H9 (cell line): ENCODE measurements around the gene MYOM1. TPM values are rescaled to one million over a fixed set of nuclear protein-coding genes. Genes with fewer than 3 reads are reported as not detected.

Experiments
- DNase-seq: peaks from one replicate; pipeline ENCODE4 v3.0.0-alpha.2; 2017
- H2AFZ ChIP-seq: one replicate; pipeline ENCODE4 v1.6.1; 2013; ENCODE audit warnings: mild to moderate bottlenecking, low read length, control low read depth, moderate library complexity
- H2AK5ac ChIP-seq: 2 replicates; pipeline ENCODE4 v1.6.1; 2013; ENCODE audit warnings: low read length, control low read depth, mixed read lengths; ENCODE audit not compliant: insufficient read length
- H2BK120ac ChIP-seq: one replicate; pipeline ENCODE4 v1.6.1; 2013; ENCODE audit warnings: low read depth, mild to moderate bottlenecking, low read length, control low read depth, inconsistent platforms; ENCODE audit not compliant: poor library complexity, severe bottlenecking
- H2BK12ac ChIP-seq: 2 replicates; pipeline ENCODE4 v1.6.1; 2013; ENCODE audit warnings: low read length, control low read depth, mixed read lengths, low read depth; ENCODE audit not compliant: insufficient read length
- H2BK15ac ChIP-seq: 2 replicates; pipeline ENCODE4 v1.6.1; 2013; ENCODE audit warnings: low read depth, low read length, control low read depth
- H2BK20ac ChIP-seq: one replicate; pipeline ENCODE4 v1.6.1; 2013; ENCODE audit warnings: low read depth, mild to moderate bottlenecking, low read length, control low read depth, inconsistent platforms; ENCODE audit not compliant: poor library complexity, severe bottlenecking
- H2BK5ac ChIP-seq: 2 replicates; pipeline ENCODE4 v1.6.1; 2013; ENCODE audit warnings: low read length, control low read depth, mixed read lengths; ENCODE audit not compliant: insufficient read length
- H3K14ac ChIP-seq: 2 replicates; pipeline ENCODE4 v1.6.1; 2013; ENCODE audit warnings: low read length, control low read depth; ENCODE audit not compliant: insufficient read depth
- H3K18ac ChIP-seq: 2 replicates; pipeline ENCODE4 v1.6.1; 2013; ENCODE audit warnings: low read depth, mild to moderate bottlenecking, mixed read lengths, low read length, control low read depth; ENCODE audit not compliant: insufficient read length
- H3K23ac ChIP-seq: 2 replicates; pipeline ENCODE4 v1.6.1; 2013; ENCODE audit warnings: low read length, control low read depth, mixed read lengths, low read depth; ENCODE audit not compliant: insufficient read length
- H3K23me2 ChIP-seq: 2 replicates; pipeline ENCODE4 v1.6.1; 2013; ENCODE audit warnings: low read depth, mild to moderate bottlenecking, mixed read lengths, low read length, control low read depth; ENCODE audit not compliant: insufficient read length, poor library complexity, severe bottlenecking
- H3K27ac ChIP-seq: 2 replicates; pipeline ENCODE4 v1.5.1; 2013; ENCODE audit warnings: low read length, control low read depth, mixed read lengths, low read depth; ENCODE audit not compliant: insufficient read length
- H3K27me3 ChIP-seq: 2 replicates; pipeline ENCODE4 v1.6.1; 2013; ENCODE audit warnings: low read length, control low read depth, inconsistent platforms; ENCODE audit not compliant: insufficient read depth
- H3K4ac ChIP-seq: 2 replicates; pipeline ENCODE4 v1.6.1; 2013; ENCODE audit warnings: low read depth, mild to moderate bottlenecking, control low read depth, inconsistent platforms, low read length, moderate library complexity
- H3K4me1 ChIP-seq: 2 replicates; pipeline ENCODE4 v1.6.1; 2013; ENCODE audit warnings: low read length, control low read depth, inconsistent platforms; ENCODE audit not compliant: insufficient read depth
- H3K4me2 ChIP-seq: 2 replicates; pipeline ENCODE4 v1.6.1; 2013; ENCODE audit warnings: low read length, control low read depth, mixed read lengths; ENCODE audit not compliant: insufficient read length, insufficient read depth
- H3K56ac ChIP-seq: 2 replicates; pipeline ENCODE4 v1.6.1; 2013; ENCODE audit warnings: low read depth, mild to moderate bottlenecking, mixed read lengths, low read length, control low read depth; ENCODE audit not compliant: insufficient read length
- H3K79me1 ChIP-seq: 2 replicates; pipeline ENCODE4 v1.6.1; 2013; ENCODE audit warnings: low read depth, mild to moderate bottlenecking, moderate library complexity, low read length, control low read depth, inconsistent platforms; ENCODE audit not compliant: insufficient read depth, poor library complexity, severe bottlenecking
- H3K79me2 ChIP-seq: 2 replicates; pipeline ENCODE4 v1.6.1; 2013; ENCODE audit warnings: low read length, control low read depth, inconsistent platforms; ENCODE audit not compliant: insufficient read depth
- H3K9ac ChIP-seq: 2 replicates; pipeline ENCODE4 v1.6.1; 2013; ENCODE audit warnings: low read length, control low read depth, mixed read lengths; ENCODE audit not compliant: insufficient read length; ENCODE audit errors: extremely low read depth
- H3K9me3 ChIP-seq: one replicate; pipeline ENCODE4 v1.6.1; 2013; ENCODE audit warnings: low read depth, low read length, inconsistent platforms; ENCODE audit not compliant: control insufficient read depth
- H3T11ph ChIP-seq: one replicate; pipeline ENCODE4 v1.6.1; 2013; ENCODE audit warnings: mild to moderate bottlenecking, low read length, control low read depth, inconsistent platforms
- H4K20me1 ChIP-seq: one replicate; pipeline ENCODE4 v1.6.1; 2013; ENCODE audit not compliant: control insufficient read depth, insufficient read length, insufficient read depth
- H4K5ac ChIP-seq: 2 replicates; pipeline ENCODE4 v1.6.1; 2013; ENCODE audit warnings: low read depth, mild to moderate bottlenecking, mixed read lengths, low read length, control low read depth; ENCODE audit not compliant: insufficient read length
- H4K8ac ChIP-seq: replicated peaks from 2 replicates; pipeline ENCODE4 v1.6.1; 2013; ENCODE audit warnings: low read length, control low read depth, mixed read lengths, low read depth; ENCODE audit not compliant: insufficient read length
- H4K91ac ChIP-seq: 2 replicates; pipeline ENCODE4 v1.6.1; 2013; ENCODE audit warnings: low read depth, mild to moderate bottlenecking, moderate library complexity, mixed read lengths, low read length, control low read depth; ENCODE audit not compliant: insufficient read length
- H3K27ac Mint-ChIP-seq, 3 experiments: 2 replicates in 2 of 3; 3 replicates in 1 of 3; pipeline ENCODE4 v1.8.0; 2020 to 2021; ENCODE audit warnings: mixed read lengths in 3 of 3, mild to moderate bottlenecking in 1 of 3, moderate library complexity in 1 of 3
- H3K27me3 Mint-ChIP-seq: 2 replicates; pipeline ENCODE4 v1.8.0; 2021; ENCODE audit warnings: low read depth, mild to moderate bottlenecking, moderate library complexity, mixed read lengths
- H3K36me3 Mint-ChIP-seq, 3 experiments: 2 replicates in 2 of 3; 3 replicates in 1 of 3; pipeline ENCODE4 v1.8.0; 2020 to 2021; ENCODE audit warnings: low read depth in 3 of 3, mixed read lengths in 3 of 3; ENCODE audit not compliant: insufficient read depth in 1 of 3
- H3K4me1 Mint-ChIP-seq, 2 experiments: 2 replicates each; pipeline ENCODE4 v1.8.0; 2020; ENCODE audit warnings: mixed read lengths in 2 of 2
- H3K4me3 Mint-ChIP-seq, 2 experiments: 2 replicates in 1 of 2; 3 replicates in 1 of 2; pipeline ENCODE4 v1.8.0; 2020 to 2021; ENCODE audit warnings: mild to moderate bottlenecking in 2 of 2, mixed read lengths in 2 of 2, moderate library complexity in 1 of 2
- H3K9me3 Mint-ChIP-seq, 2 experiments: 2 replicates in 1 of 2; 3 replicates in 1 of 2; pipeline ENCODE4 v1.8.0; 2020; ENCODE audit warnings: mild to moderate bottlenecking in 2 of 2, mixed read lengths in 2 of 2, moderate library complexity in 1 of 2
- WGBS: extraction: QIAGEN DNeasy Blood & Tissue Kit; methylation state at CpG from one replicate; pipeline ENCODE4 v1.1.7; 2013; ENCODE audit warnings: missing lambda C conversion rate, low lambda C conversion rate, mixed read lengths; ENCODE audit not compliant: insufficient read length; ENCODE audit errors: extremely low coverage; 5-methylcytosine and 5-hydroxymethylcytosine counted together
- total RNA-seq: library from RNA; stranded (reverse); gene quantifications from 2 replicates; pipeline ENCODE4 v1.2.1, GENCODE V29; 2021
- TF ChIP-seq, protein P1 (sequence below): fragments of 200-600 bp; sonication (generic); conservative IDR thresholded peaks from 3 replicates; pipeline ENCODE4 v1.8.0; 2021; ENCODE audit warnings: antibody characterized with exemption, mild to moderate bottlenecking

Gene MYOM1
- total RNA-seq, 1 experiment from 2014 or later = 0.17 TPM

DNA sequence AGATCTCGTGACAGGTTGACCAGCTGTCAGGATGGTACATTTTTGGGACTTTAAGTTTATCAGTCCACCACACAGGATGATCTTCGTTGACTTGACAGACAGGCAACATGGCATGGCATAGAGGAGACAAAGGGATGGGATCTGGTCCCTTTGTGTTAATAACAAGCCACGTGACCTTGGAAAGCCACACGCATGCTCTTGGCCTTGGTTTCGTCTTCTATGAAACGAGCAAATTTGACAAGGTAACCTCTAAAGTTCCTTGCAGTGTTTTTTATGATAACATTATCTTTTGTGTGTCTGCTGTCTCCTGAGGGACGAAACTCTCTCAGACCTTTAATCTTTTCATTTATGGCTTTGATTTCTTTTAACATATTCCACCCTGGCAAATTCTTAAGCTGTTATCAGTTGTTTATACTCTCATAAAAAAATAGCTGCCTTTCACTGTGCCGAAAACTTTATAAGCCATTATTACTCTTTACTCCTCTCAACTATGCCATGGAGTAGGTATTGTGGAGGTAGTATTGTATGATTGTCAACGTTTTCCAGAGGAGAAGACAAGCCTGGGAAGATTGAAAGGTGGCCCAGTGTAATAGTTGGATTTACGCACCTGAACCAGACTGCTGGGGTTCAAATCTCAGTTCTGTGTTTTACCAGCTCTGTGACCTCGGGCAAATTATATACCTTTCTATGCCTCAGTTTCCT is 81.3 kb downstream of the MYOM1 start:
- Histone ChIP-seq H3K9me3 (no peaks in the 10 kb centered on the region), H3K23ac (no peak overlapping the region), H3K4me2 (no peak overlapping the region), H2AFZ (no peak overlapping the region), H2AK5ac (no peak overlapping the region), H2BK12ac (no peak overlapping the region), H3K4me1 (no peaks in the 10 kb centered on the region), H3K27ac (no peak overlapping the region), H4K20me1 (no peaks in the 10 kb centered on the region), H3K27me3 (no peaks in the 10 kb centered on the region), H4K5ac (no peak overlapping the region), H3K9ac (no peak overlapping the region), H2BK20ac (no peak overlapping the region), H4K91ac (no peak overlapping the region), H3K56ac (no peak overlapping the region), H3K79me1 (no peaks in the 10 kb centered on the region), H3K4ac (no peak overlapping the region), H4K8ac (no peak overlapping the region), H3K23me2 (no peaks in the 10 kb centered on the region), H3K14ac (no peak overlapping the region), H3K18ac (no peak overlapping the region), H2BK5ac (no peak overlapping the region), H3K79me2 (no peaks in the 10 kb centered on the region), H2BK120ac (no peak overlapping the region), H2BK15ac (no peak overlapping the region), H3T11ph (no peak overlapping the region)
- Mint-ChIP-seq H3K36me3 (peaks cover 0 to 10% (median 0%) of the 10 kb centered on the region in 3 experiments; a peak in 2 of 7 replicates), H3K27ac (no peak overlapping the region), H3K27me3 (no peaks in the 10 kb centered on the region; the same call in 1 of the 2 replicates), H3K9me3 (peaks cover 8 to 10% of the 10 kb centered on the region in 2 experiments; a peak in 4 of 5 replicates), H3K4me1 (peaks cover 4% of the 10 kb centered on the region in 2 experiments), H3K4me3 (no peak overlapping the region)
- DNase-seq = no peak
- WGBS = no CpG with 5 or more reads among the region's 11 CpGs
- TF ChIP-seq, protein P1, sequence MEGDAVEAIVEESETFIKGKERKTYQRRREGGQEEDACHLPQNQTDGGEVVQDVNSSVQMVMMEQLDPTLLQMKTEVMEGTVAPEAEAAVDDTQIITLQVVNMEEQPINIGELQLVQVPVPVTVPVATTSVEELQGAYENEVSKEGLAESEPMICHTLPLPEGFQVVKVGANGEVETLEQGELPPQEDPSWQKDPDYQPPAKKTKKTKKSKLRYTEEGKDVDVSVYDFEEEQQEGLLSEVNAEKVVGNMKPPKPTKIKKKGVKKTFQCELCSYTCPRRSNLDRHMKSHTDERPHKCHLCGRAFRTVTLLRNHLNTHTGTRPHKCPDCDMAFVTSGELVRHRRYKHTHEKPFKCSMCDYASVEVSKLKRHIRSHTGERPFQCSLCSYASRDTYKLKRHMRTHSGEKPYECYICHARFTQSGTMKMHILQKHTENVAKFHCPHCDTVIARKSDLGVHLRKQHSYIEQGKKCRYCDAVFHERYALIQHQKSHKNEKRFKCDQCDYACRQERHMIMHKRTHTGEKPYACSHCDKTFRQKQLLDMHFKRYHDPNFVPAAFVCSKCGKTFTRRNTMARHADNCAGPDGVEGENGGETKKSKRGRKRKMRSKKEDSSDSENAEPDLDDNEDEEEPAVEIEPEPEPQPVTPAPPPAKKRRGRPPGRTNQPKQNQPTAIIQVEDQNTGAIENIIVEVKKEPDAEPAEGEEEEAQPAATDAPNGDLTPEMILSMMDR = no peak
